GM19099 (cell line): ENCODE data around the gene ABCC2.

ENCODE experiments used
- POLR2A ChIP-seq: IDR thresholded peaks from 3 replicates; pipeline ENCODE4 v1.6.1; 2011; ENCODE audit warnings: low read depth; ENCODE audit not compliant: insufficient read length; ENCODE audit errors: extremely low read depth

Gene ABCC2

GRCh38 chr10:99827936-99828335 is 45.5 kb downstream of the ABCC2 start:
- TF ChIP-seq POLR2A: no peak

- no peak for TF ChIP-seq POLR2A
Observed at GRCh38 chr10:99828464-99828863, 46.0 kb downstream of the ABCC2 start.

GRCh38 chr10:99832439-99832838 is 50.0 kb downstream of the ABCC2 start:
- TF ChIP-seq POLR2A: no peak

GRCh38 chr10:99834410-99834809 is 52.0 kb downstream of the ABCC2 start:
- no peak for TF ChIP-seq POLR2A

- no peak for TF ChIP-seq POLR2A
Observed at GRCh38 chr10:99835947-99836346, 53.5 kb downstream of the ABCC2 start.

- TF ChIP-seq POLR2A: no peak
Observed at GRCh38 chr10:99836711-99837110, 54.3 kb downstream of the ABCC2 start.

GRCh38 chr10:99841746-99842145 is 59.3 kb downstream of the ABCC2 start:
- no peak for TF ChIP-seq POLR2A

GRCh38 chr10:99843310-99843709 is 60.9 kb downstream of the ABCC2 start:
- no peak for TF ChIP-seq POLR2A

GRCh38 chr10:99844433-99844955 is 62.1 kb downstream of the ABCC2 start:
- TF ChIP-seq POLR2A: no peak

- no peak for TF ChIP-seq POLR2A
Observed at GRCh38 chr10:99845837-99846382, 63.5 kb downstream of the ABCC2 start.

- TF ChIP-seq POLR2A: no peak
Observed at GRCh38 chr10:99849057-99849456, 66.6 kb downstream of the ABCC2 start.

- no peak for TF ChIP-seq POLR2A
Observed at GRCh38 chr10:99849536-99849935, 67.1 kb downstream of the ABCC2 start.

GRCh38 chr10:99850021-99850766 is 67.8 kb downstream of the ABCC2 start:
- no peak for TF ChIP-seq POLR2A

GRCh38 chr10:99850767-99851340 is 68.4 kb downstream of the ABCC2 start:
- TF ChIP-seq POLR2A: no peak

- TF ChIP-seq POLR2A: no peak
Observed at GRCh38 chr10:99851825-99852224, 69.4 kb downstream of the ABCC2 start.
